Measurements from ENCODE around the gene UNC119B.

The UNC119B gene

DNA sequence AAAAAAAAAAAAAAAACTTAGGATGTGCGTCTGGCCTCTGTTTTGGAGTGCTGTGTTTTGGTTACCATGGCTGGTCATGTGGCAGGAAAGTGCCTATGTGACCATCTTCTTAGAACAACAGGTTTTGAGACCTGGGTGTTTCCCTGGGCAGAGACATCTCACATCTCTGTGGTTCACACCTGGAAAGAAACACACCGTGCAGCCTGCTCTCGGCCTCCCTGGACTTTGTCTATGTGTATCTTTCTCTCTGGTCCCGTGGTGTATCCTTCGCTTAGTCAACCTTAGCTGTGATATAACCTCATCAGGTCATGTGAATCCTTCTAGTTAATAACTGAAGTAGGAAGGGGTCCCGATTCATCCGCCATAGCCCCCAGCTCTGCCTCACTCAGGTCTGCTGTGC lies 38.0 kb downstream of the UNC119B start:
- TF ChIP-seq, protein P1, sequence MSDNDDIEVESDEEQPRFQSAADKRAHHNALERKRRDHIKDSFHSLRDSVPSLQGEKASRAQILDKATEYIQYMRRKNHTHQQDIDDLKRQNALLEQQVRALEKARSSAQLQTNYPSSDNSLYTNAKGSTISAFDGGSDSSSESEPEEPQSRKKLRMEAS (IDR thresholded peaks at IDR 0.05) = no peak
- TF ChIP-seq, protein P2, sequence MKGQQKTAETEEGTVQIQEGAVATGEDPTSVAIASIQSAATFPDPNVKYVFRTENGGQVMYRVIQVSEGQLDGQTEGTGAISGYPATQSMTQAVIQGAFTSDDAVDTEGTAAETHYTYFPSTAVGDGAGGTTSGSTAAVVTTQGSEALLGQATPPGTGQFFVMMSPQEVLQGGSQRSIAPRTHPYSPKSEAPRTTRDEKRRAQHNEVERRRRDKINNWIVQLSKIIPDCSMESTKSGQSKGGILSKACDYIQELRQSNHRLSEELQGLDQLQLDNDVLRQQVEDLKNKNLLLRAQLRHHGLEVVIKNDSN (IDR thresholded peaks at IDR 0.05) = no peak
- TF ChIP-seq EP300 (IDR thresholded peaks at IDR 0.05; ENCODE audit: borderline replicate concordance) (no peak), TEAD4 (IDR thresholded peaks at IDR 0.05) (no peak), YY1 (IDR thresholded peaks at IDR 0.05; ENCODE audit: low read depth) (no peak), ZBTB7A (IDR thresholded peaks at IDR 0.05; ENCODE audit: low read depth) (no peak), FOXM1 (IDR thresholded peaks at IDR 0.05; ENCODE audit: borderline replicate concordance, low read depth) (no peak)

DNA sequence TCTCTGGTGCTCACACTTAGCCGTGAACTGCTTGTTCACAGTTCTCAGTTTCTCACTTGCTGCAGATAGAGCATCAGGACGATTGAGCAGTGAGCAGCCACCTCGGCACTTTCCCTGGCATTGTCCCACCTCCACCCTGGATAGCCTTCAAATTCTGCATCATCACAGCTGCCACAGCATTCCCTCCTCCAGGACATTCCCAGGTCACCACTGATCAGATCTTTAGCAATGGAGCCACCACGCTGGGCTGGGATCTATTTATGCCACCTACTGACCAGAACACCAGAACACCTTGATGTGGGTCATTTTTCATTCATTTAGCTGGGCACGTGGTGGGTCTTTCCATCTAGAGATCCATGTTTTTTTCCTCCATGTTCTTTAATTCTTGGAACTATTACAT lies 39.0 kb downstream of the UNC119B start:
- no peak for TF ChIP-seq RAD21 (IDR thresholded peaks at IDR 0.05; ENCODE audit: low read depth)
- TF ChIP-seq EGR1 (IDR thresholded peaks at IDR 0.05) = no peak
- TF ChIP-seq TCF12 (IDR thresholded peaks at IDR 0.05; ENCODE audit: low read depth) = no peak
- TF ChIP-seq YY1 (IDR thresholded peaks at IDR 0.05; ENCODE audit: low read depth) = no peak
- TF ChIP-seq CREB1 (IDR thresholded peaks at IDR 0.05; ENCODE audit: low read depth) = no peak
- no peak for TF ChIP-seq ZBTB7A (IDR thresholded peaks at IDR 0.05; ENCODE audit: low read depth)
- no peak for TF ChIP-seq TAF1 (IDR thresholded peaks at IDR 0.05; ENCODE audit: low read depth)
- TF ChIP-seq TEAD4 (IDR thresholded peaks at IDR 0.05) = no peak
- no peak for TF ChIP-seq EP300 (IDR thresholded peaks at IDR 0.05; ENCODE audit: borderline replicate concordance)
- TF ChIP-seq, protein P2 (IDR thresholded peaks at IDR 0.05) = no peak
- TF ChIP-seq, protein P3, sequence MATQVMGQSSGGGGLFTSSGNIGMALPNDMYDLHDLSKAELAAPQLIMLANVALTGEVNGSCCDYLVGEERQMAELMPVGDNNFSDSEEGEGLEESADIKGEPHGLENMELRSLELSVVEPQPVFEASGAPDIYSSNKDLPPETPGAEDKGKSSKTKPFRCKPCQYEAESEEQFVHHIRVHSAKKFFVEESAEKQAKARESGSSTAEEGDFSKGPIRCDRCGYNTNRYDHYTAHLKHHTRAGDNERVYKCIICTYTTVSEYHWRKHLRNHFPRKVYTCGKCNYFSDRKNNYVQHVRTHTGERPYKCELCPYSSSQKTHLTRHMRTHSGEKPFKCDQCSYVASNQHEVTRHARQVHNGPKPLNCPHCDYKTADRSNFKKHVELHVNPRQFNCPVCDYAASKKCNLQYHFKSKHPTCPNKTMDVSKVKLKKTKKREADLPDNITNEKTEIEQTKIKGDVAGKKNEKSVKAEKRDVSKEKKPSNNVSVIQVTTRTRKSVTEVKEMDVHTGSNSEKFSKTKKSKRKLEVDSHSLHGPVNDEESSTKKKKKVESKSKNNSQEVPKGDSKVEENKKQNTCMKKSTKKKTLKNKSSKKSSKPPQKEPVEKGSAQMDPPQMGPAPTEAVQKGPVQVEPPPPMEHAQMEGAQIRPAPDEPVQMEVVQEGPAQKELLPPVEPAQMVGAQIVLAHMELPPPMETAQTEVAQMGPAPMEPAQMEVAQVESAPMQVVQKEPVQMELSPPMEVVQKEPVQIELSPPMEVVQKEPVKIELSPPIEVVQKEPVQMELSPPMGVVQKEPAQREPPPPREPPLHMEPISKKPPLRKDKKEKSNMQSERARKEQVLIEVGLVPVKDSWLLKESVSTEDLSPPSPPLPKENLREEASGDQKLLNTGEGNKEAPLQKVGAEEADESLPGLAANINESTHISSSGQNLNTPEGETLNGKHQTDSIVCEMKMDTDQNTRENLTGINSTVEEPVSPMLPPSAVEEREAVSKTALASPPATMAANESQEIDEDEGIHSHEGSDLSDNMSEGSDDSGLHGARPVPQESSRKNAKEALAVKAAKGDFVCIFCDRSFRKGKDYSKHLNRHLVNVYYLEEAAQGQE (IDR thresholded peaks at IDR 0.05; ENCODE audit: low read depth) = no peak
- TF ChIP-seq, protein P1 (IDR thresholded peaks at IDR 0.05) = no peak
- TF ChIP-seq FOXM1 (IDR thresholded peaks at IDR 0.05; ENCODE audit: borderline replicate concordance, low read depth) = no peak
- TF ChIP-seq CEBPB (IDR thresholded peaks at IDR 0.05) = no peak
- TF ChIP-seq NFIC (IDR thresholded peaks at IDR 0.05) = no peak

DNA sequence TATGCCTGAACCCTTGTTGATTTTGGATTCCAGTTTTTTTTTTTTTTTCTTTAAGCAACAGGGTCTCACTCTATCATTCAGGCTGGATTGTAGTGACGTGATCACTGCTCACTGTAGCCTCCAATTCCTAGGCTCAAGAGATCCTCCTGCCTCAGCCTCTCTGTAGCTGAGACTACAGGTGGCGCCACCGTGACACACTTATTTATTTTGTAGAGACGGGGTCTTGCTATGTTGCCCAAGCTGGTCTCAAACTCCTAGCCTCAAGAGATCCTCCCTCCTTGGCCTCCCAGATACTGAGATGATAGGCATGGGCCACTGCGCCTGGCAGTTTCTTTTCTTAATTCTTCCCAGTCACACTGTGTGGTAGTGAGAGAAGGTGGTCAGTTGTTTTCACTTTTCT lies 40.5 kb downstream of the UNC119B start:
- TF ChIP-seq RAD21 (IDR thresholded peaks at IDR 0.05; ENCODE audit: low read depth) (peak; percentile 30; the same call in 1 of the 2 replicates), TCF12 (IDR thresholded peaks at IDR 0.05; ENCODE audit: low read depth) (no peak)

DNA sequence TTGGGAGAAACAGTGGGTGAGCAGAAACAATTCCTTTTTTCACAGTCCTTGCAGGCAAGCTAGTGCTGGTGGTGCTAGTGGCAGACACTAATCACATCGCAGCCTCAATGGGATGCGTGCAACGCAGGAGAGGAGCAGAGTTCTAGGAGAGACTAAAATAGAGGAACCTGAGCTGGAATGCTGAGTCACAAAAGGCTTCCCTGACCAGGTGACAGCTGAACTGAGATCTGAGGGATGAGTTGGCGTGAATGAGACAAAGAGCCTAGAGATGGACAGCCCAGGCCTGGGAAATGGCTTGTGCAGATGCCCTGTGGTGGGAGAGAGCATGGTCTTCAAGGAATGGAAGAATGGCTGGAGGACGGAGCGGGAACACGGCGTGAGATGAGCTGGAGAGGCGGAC lies 41.1 kb downstream of the UNC119B start:
- TF ChIP-seq CREB1 (IDR thresholded peaks at IDR 0.05; ENCODE audit: low read depth) (no peak), TCF12 (IDR thresholded peaks at IDR 0.05; ENCODE audit: low read depth) (no peak), RAD21 (IDR thresholded peaks at IDR 0.05; ENCODE audit: low read depth) (no peak), YY1 (IDR thresholded peaks at IDR 0.05; ENCODE audit: low read depth) (no peak), CEBPB (IDR thresholded peaks at IDR 0.05) (no peak)
- TF ChIP-seq, protein P3 (IDR thresholded peaks at IDR 0.05; ENCODE audit: low read depth) = no peak

DNA sequence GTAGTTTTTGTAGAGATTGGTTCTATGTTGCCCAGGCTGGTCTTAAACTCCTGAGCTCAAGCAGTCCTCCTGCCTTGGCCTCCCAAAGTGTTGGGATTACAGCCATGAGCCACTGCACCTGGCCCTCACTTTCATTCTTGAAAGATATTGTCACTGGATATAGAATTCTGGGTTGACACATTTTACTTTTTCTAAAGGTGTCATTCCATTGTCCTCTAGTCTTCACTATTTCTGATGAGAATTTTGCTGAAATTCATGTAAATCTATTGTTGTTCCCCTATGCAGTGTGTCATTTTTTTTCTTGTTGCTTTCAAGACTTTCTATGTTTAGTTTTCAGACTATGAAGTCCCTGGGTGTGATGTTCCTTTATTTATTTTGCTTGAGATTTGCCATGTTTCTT lies 44.5 kb downstream of the UNC119B start:
- TF ChIP-seq NFIC (IDR thresholded peaks at IDR 0.05) (no peak), CREB1 (IDR thresholded peaks at IDR 0.05; ENCODE audit: low read depth) (no peak), YY1 (IDR thresholded peaks at IDR 0.05; ENCODE audit: low read depth) (no peak), FOXM1 (IDR thresholded peaks at IDR 0.05; ENCODE audit: borderline replicate concordance, low read depth) (no peak), EGR1 (IDR thresholded peaks at IDR 0.05) (no peak), CEBPB (IDR thresholded peaks at IDR 0.05) (no peak), EP300 (IDR thresholded peaks at IDR 0.05; ENCODE audit: borderline replicate concordance) (no peak), TCF12 (IDR thresholded peaks at IDR 0.05; ENCODE audit: low read depth) (no peak), TAF1 (IDR thresholded peaks at IDR 0.05; ENCODE audit: low read depth) (no peak), ZBTB7A (IDR thresholded peaks at IDR 0.05; ENCODE audit: low read depth) (no peak), RAD21 (IDR thresholded peaks at IDR 0.05; ENCODE audit: low read depth) (no peak), TEAD4 (IDR thresholded peaks at IDR 0.05) (no peak)
- TF ChIP-seq, protein P3 (IDR thresholded peaks at IDR 0.05; ENCODE audit: low read depth) = no peak
- TF ChIP-seq, protein P1 (IDR thresholded peaks at IDR 0.05) = no peak
- TF ChIP-seq, protein P2 (IDR thresholded peaks at IDR 0.05) = no peak
